NCI-H526 (cell line): ENCODE data around the gene ABI3.
"Not testable (repeated sequence)": the region's sequence is repeated elsewhere in the genome, so short reads cannot be mapped to it uniquely, and the experiment has no call there.

Experiments
- DNase-seq, 2 experiments: peaks; one replicate each; lab custom pipeline; 2025; lab: John Stamatoyannopoulos, UW

ABI3 gene, protein sequence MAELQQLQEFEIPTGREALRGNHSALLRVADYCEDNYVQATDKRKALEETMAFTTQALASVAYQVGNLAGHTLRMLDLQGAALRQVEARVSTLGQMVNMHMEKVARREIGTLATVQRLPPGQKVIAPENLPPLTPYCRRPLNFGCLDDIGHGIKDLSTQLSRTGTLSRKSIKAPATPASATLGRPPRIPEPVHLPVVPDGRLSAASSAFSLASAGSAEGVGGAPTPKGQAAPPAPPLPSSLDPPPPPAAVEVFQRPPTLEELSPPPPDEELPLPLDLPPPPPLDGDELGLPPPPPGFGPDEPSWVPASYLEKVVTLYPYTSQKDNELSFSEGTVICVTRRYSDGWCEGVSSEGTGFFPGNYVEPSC

DNA sequence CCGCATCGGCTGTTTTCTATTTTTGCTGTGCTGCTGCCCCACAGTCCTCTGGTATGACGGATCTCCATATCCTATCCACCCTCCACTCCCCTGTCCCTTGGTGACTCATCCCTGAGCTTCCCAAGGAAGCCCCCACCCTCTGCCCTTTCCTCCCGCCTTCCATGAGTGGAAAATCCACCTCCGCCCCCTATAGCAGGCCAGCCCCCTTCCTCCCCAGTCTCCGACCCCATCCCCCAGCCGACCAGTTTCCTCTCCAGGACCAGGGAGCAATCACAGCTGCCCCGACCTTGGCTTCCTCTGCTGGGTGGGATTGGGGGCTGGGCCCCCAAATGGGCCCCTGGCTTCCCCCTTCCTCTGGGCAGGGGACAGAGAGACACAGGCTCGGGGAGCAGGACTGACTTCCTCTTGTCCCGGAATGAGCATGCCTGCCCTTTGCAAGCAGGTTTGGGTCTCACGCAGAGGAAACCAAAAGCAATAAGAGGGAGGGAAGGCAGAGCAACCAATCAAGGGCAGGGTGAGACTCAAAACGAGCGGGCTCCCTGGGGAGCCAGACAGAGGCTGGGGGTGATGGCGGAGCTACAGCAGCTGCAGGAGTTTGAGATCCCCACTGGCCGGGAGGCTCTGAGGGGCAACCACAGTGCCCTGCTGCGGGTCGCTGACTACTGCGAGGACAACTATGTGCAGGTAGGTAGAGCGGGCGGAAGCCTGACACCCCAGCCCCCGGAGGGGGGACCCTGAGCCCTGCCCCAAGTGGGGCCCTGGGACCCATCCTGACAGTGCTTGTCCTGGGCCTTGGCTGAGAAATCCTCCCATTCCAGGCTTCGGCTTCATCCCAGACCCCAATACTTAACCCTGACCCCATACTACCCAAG, at the start of gene ABI3, which contains the start of gene GNGT2:
TSS of gene ABI3 (plus strand) at position 550 of the 872 bp plus-strand sequence. CDS start at position 568, 18 bp downstream.
TSS of gene GNGT2 (minus strand) at position 417 of the 872 bp plus-strand sequence. CDS start 3,152 bp downstream, outside the sequence.
- DNase-seq, result no peak

DNA sequence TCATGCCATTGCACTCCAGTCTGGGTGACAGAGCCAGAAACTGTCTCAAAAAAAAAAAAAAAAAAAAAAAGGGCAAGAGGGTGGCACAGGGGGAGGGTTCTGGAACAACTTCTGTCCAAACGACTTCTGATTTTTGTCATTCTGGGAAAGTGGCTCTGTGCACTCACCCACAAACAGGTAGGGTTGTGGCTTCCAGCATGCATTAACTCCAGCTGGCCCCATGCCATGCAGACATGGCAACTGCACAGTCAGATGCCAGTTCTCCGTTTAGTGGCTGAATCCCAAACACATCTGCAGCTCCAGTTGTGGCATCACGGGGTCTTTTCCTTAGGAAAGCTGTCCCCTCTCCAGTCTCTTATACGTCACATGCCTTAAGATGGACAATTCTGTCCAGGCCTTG, 47.6 kb upstream of the ABI3 start:
- DNase-seq, result no peak

DNA sequence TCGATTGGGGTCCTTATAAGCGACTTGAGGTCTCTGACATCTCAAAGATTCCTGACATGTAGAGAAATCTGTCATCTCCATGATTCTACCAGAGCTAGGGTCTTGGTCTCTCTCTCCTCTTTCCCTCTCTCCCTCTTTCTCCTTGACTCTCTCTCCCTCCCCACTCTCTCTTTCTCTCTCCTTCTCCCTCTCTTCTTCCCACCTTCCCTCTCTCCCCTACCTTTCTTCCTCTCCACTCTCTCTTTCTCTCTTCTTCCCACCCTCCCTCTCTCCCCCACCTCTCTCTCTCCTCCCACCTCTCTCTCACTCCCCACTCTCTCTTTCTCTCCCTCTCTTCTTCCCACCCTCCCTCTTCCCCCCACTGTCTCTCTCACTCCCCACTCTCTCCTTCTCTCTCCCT, 45.4 kb upstream of the ABI3 start:
- DNase-seq, result no peak

DNA sequence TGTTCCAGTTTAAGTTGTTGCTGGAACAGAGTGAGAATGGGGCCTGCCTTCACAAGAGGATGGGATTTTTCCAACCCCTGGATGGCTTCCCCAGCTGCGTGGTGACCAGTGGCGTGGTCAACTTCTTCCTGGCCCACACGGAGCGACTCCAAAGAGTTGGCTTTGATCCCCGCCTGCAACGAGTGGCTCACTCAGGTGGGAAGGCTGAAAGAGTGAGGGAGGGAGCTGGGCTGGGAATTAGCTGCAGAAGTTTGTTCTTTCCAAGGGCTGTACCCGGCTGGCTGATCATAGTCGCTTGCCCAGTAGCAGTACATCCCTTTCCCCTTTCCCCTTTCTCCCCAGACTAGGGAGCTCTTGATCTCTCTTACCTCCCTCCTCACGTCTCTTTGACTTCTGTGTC, 41.8 kb upstream of the ABI3 start:
- DNase-seq, result no peak

GRCh38 chr17:49170216-49170615, 40.3 kb upstream of the ABI3 start:
- no peak for DNase-seq

DNA sequence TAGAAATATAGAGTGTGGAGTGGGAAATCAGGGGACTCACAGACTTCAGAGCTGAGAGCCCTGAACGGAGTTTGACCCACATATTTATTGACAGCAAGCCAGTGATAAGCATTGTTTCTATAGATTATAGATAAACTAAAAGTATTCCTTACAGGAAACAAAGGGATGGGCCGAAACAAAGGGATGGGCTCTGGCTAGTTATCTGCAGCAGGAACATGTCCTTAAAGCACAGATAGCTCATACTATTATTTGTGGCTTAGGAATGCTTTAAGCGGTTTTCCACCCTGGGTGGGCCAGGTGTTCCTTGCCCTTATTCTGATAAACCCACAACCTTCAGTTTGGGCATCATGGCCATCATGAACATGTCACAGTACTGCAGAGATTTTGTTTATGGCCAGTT, 39.8 kb upstream of the ABI3 start:
- DNase-seq, result not testable (repeated sequence)

- not testable (repeated sequence) for DNase-seq
Measured at GRCh38 chr17:49175978-49176377, 34.5 kb upstream of the ABI3 start.

GRCh38 chr17:49180303-49180702, 30.2 kb upstream of the ABI3 start:
- peak; percentile 48 to 82 for DNase-seq

- no peak for DNase-seq
Measured at GRCh38 chr17:49180998-49181635, 29.4 kb upstream of the ABI3 start.

DNA sequence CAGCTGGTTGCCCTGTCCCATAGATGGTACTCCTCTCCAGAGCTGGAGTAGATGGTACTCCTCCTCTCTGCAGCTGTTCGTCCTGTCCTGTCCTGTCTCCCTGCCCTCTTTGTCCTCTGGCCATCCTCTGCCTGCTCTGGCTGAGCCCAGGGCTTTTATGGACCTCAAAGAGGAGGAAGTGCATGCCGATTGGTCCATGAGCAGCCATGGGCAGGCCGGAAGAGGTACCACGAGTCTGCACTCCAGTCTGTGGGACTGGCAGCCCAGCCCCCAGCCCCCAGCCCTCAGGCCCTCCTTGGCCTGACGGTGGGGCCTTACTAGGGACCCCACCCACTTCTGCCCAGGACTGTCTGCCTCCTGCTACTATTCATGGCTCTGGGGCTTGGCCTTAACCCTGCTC, 27.2 kb upstream of the ABI3 start:
- no peak for DNase-seq

GRCh38 chr17:49183801-49184200, 26.7 kb upstream of the ABI3 start:
- no peak for DNase-seq

- DNase-seq, result not testable (repeated sequence)
Measured at GRCh38 chr17:49184522-49184921, 26.0 kb upstream of the ABI3 start.

DNA sequence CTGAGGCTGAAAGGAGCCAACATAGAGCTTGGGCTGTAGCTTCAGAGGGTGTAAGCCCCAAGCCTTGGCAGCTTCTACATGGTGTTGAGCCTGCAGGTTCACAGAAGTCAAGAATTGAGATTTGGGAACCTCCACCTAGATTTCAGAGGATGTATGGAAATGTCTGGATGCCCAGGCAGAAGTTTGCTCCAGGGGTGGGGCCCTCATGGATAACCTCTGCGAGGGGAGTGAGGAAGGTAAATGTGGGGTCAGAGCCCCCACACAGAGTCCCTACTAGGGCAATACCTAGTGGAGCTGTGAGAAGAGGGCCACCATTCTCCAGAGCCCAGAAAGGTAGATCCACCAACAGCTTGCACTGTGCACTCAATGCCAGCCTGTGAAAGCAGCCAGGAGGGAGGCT, 25.1 kb upstream of the ABI3 start:
- not testable (repeated sequence) for DNase-seq

DNA sequence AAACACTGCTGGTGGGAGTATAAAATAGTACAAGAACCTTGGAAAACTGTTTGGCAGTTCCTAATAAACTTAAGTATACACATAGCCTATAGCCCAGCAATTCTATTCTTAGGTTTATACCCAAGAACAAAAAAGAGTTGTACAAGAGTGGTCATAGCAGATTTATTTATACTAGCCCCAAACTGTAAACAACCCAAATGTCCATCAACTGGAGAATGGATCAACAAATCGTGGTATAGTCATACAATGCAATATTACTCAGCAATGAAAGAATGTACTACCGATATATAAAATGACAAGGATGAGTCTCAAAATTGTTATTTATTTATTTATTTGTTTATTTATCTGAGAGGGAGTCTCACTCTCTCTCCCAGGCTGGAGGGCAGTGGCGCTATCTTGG, 23.2 kb upstream of the ABI3 start:
- DNase-seq, result no peak

- no peak for DNase-seq
Measured at GRCh38 chr17:49190932-49191331, 19.6 kb upstream of the ABI3 start.

DNA sequence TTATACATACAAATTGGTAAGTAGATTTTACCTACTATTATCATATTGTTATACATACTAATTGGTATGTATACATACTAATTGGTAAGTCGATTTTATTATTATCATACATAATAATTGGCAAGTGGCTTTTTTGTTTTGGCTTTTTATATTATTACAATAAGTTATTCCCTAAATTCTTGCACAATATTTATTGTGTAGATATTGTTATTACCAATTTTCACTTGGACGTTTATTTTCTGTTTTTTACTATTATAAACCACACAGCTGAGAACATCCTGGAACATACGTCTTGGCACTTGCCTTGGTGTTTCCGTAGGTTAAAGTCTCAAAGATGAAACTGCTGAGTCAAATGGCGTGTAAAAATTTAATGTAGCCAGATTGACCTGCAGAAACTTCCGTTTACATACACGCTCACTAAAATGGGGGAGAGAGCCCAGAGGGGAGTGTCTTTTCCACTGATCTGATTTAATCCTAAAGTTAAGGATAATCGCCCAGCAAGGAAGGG, 19.0 kb upstream of the ABI3 start:
- DNase-seq, result no peak

DNA sequence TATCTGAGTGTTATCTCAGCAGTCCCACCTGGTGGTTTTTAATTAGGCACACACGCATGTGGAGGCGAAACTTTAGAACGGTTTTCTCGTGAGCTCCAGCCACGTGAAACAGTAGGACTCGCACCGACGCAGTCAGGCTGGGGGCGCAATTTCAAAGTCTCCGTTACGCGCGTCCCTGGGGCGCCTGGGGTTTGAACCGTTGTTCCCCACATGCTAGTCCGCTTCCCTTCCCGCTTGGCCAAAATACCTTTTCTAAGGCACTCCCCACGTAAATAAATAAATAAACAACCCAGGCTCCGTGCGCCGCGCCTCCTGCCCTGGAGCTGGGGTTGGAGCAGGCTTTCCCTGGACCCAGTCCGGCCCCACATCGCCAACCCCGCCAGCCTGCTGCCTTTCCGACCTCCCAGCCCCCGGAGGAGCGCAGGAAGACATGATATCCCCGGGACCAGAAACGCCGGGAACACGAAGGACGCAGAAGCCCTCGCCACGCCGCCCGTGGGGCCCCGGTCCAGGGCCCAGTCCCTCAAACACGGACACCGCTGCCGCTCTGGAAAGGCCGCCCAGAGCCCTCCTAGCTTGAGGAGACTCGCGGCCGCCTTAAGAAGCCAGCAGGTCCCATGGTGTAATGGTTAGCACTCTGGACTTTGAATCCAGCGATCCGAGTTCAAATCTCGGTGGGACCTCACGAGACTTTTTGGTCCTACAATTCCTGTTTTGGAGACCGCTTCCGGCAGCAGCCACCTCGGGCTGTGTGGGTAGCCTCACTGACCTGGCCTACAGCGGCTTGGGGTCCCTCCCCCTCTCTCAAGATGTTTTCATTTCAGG, 18.4 kb upstream of the ABI3 start:
- DNase-seq, result peak; percentile 81 to 90

DNA sequence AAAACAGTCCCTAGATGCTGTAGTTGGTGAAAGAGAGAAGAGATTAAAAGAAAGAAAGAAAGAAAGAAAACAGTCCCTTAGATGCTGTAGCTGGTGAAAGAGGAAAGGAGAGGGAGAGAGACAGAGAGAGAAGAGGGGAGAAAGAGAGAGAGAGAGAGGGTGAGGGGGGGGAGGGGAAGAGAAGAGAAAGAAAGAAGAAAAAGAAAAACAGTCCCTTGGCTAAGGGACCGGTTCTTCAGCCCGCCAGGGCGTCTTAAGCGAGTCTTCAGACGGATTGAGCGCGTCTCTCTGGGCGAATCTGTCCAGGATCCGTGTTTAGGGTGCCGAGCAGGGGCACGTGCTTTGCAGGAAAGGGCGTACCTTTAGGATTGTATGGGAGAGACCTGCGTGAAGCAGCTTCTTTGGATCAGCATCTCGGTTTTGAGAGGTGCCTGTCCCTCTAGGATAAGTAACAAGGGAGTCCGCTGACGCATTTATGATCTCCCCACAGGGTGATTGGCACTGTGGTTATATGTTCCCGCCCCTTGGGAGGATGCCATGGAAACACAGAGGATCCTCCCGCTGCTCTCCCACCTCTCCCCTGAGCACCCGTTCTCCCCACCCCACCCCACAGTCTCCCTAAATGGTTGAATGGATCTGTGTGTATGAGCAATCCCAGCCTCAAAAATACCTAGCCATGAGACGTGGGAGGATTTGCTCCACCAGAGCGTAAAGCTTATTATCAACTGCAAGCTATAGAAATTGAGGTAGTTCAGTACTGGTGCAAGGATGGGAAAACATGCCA, 16.8 kb upstream of the ABI3 start:
- DNase-seq, result peak; percentile 48 to 65

DNA sequence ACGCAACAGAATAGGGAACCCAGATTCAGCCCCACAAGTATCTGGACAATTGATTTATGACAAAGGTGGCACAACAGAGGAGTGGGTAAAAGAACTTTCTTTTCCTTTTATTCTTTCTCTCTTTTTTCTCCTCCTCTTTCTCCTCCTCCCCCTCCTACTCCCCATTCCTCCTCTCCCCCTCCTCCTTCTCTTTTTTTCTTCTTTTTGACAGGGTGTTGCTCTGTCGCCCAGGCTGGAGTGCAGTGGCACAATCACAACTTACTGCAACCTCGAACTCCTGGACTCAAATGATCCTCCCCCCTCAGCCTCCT, 16.3 kb upstream of the ABI3 start:
- no peak for DNase-seq

DNA sequence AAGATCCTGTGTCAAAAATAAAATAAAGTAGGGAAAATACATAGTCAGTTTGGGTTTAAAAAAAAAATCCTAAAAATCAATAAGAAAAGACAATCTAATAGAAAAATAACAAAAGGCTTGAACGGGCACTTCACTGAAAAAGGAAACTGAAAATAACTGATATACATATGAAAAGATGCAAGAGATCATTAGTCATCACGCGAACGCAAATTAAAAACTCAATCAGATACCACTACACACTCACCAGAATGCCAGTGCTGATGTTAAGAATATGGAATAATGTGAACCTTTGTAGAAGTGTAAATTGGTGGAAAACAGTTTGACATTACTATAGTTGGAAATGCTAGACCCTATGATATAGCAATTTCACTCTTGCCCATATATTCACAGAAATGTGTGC, 14.8 kb upstream of the ABI3 start:
- no peak for DNase-seq

DNA sequence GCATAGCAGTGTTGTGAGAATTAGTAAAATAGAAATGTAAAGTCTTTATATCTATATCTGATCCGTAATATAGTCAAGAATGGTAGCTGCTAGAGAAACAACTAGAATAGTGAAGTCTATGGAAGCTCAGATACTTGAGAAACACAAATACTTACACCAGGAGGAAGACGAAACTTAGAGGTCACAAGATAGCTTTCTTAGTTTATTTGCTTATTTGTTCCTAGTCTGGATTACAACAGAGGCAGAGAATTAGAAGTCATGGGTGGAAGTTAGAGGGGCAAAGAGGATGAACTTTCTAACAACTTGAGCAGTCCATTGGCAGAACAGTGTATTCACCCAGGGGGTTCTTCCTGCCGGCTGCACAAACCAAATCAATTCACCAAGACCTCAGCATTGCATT, 14.0 kb upstream of the ABI3 start:
- no peak for DNase-seq
